HG03060 (cell line): ENCODE results near the gene RHPN2.

Experiments
- ATAC-seq: cut with Tn5 transposase; IDR thresholded peaks from one replicate; pipeline ENCODE4 v1.9.1; 2021; ENCODE audit warnings: low read depth, moderate number of reproducible peaks; ENCODE audit not compliant: unreplicated experiment

Gene RHPN2

GRCh38 chr19:33064792-33065550 lies at the start of gene RHPN2:
Gene RHPN2 (minus strand): TSS chr19:33064888. CDS start chr19:33064852, 36 bp downstream.
- ATAC-seq: no peak

- ATAC-seq: no peak
These were observed 49.6 kb upstream of the RHPN2 start for GRCh38 chr19:33114312-33114711.

- no peak for ATAC-seq
These were observed 46.9 kb upstream of the RHPN2 start for GRCh38 chr19:33111587-33111986.

GRCh38 chr19:33110137-33110910 lies 45.6 kb upstream of the RHPN2 start:
- no peak for ATAC-seq

- ATAC-seq: no peak
These were observed 43.5 kb upstream of the RHPN2 start for GRCh38 chr19:33108161-33108560.

- no peak for ATAC-seq
These were observed 38.2 kb upstream of the RHPN2 start for GRCh38 chr19:33102893-33103292.

GRCh38 chr19:33100894-33101644 lies 36.4 kb upstream of the RHPN2 start:
- no peak for ATAC-seq

GRCh38 chr19:33098055-33098534 lies 33.4 kb upstream of the RHPN2 start:
- ATAC-seq: no peak

GRCh38 chr19:33096005-33096404 lies 31.3 kb upstream of the RHPN2 start:
- ATAC-seq: no peak

- no peak for ATAC-seq
These were observed 29.9 kb upstream of the RHPN2 start for GRCh38 chr19:33094436-33095067.

- no peak for ATAC-seq
These were observed 28.9 kb upstream of the RHPN2 start for GRCh38 chr19:33093420-33094210.

- ATAC-seq: no peak
These were observed 25.5 kb upstream of the RHPN2 start for GRCh38 chr19:33090179-33090578.

- ATAC-seq: no peak
These were observed 24.3 kb upstream of the RHPN2 start for GRCh38 chr19:33089010-33089409.

- ATAC-seq: no peak
These were observed 22.3 kb upstream of the RHPN2 start for GRCh38 chr19:33086955-33087354.

- no peak for ATAC-seq
These were observed 21.0 kb upstream of the RHPN2 start for GRCh38 chr19:33085570-33086128.

- ATAC-seq: no peak
These were observed 16.3 kb upstream of the RHPN2 start, which contains the start of gene GPATCH1 for GRCh38 chr19:33080761-33081681. Gene GPATCH1 (plus strand): TSS chr19:33081181. CDS start chr19:33081194, 13 bp downstream.

GRCh38 chr19:33075519-33075918 lies 10.8 kb upstream of the RHPN2 start:
- no peak for ATAC-seq

- no peak for ATAC-seq
These were observed 7.2 kb upstream of the RHPN2 start for GRCh38 chr19:33071887-33072286.
